Measurements from ENCODE around the gene TEAD4.

- no peak for TF ChIP-seq CTCF (IDR thresholded peaks at IDR 0.05)
- TF ChIP-seq POLR2A (IDR thresholded peaks at IDR 0.05): no peak
These were observed 14.4 kb downstream of the TEAD4 start for GRCh38 chr12:2973566-2973965.
